NCI-H128 (cell line): ENCODE measurements around the gene STOM.

Experiments used
- DNase-seq: peaks from one replicate; lab custom pipeline; 2025; ENCODE audit not compliant: unreplicated experiment; lab: John Stamatoyannopoulos, UW

STOM gene

DNA sequence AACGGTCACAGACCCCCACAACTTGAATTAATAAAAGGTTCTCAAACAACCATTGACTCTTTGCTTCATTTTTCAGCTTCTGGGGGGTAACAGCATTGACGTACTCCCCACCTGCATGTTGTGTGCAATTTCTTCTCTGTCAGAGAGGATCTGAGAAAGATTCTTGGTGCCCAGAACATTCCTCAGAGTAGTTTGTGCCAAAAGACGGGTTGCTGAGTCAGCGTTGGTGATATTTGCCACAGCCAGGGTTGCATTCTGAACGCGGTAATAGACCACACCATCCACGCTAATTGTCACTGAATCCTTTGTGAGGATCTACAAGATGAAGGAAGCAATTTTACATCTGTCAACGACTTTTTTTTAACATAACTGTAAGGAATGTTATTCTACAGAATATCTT is 21.0 kb downstream of the STOM start:
- no peak for DNase-seq

DNA sequence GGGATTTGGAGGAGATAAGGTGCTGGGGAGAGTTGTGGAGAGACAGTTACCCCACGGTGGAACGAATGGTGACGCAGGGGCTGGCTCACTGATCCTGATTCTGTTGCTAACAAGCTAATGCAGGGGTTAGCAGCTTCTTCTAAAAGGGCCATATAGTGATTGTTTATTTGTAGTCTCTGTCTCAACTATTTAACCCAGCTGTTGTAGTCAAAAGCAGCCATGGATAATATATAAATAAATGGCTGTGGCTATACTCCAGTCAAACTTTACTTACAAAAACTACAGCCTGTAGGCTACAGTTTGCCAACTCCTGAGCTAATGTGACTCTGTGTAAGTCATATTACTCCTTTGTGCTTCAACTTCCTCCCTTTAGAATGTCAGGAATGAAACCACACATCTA is 21.8 kb downstream of the STOM start:
- DNase-seq: no peak

DNA sequence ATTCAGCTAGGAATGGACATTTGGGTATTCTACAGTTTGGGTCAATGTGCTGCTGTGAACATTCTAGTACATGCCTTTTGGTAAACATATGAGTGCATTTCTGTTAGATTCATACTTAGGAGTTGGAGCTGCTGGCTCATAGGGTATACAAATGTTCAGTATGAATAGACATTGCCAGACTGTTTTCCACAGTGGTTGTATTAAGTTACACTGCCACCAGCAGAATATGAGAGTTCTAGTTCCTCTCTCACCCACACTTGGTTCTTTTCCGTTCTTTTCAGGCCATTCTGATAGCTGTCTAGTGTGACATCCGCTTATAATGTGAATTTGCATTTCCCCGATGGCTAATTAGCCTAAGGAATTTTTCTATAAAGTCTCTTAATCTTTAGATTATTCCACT is 25.0 kb downstream of the STOM start:
- no peak for DNase-seq

DNA sequence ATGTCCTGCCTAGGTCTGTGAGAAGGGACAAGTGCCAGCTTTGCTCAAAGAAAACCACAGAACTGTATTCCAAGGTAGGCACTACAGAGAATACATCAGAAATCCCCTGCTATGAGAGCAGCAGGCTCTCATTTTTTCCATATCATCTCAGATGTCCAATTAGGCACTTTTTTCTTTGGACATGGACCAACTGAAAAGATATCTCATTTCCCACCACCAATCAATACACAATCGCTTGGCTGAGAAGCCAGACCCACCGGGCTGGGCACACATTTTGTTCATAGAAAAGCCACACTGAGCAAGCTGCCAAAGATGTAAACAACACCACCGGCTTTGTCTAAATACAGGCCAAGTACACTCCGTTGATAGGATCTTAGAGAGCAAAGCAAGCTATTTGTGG is 25.9 kb downstream of the STOM start:
- peak; percentile 83 for DNase-seq

DNA sequence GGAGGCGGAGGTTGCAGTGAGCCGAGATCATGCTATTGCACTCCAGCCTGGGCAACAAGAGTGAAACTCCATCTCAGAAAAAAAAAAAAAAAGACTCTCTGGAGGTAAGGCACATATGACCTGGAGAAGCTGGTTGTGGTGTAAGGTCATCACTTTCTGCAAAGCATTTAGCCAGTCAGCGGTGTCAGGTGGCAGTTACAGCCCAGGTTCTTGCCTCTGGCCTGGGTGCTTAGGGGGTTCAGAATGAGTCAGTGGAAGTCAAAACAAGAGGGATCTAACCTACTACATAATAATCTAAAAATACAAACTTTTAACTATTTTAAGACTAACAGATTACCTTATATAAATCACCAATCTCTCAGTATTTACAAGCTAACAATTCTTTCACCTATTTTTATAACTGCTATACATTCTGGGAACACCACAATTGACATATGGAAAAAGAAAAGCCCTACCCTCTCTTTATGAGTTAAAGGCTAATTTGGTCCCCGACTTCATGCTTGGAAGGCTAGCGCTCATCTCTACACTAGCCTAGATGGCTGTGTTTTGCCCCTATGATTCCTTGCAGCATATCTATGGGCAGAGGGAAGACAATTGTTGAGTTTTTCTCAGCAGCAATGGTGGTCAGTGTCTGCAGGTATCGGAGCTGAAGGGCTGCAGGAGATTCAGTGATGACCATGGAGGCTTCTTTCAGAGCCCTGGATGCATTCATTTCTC is 29.2 kb downstream of the STOM start:
- DNase-seq: no peak

DNA sequence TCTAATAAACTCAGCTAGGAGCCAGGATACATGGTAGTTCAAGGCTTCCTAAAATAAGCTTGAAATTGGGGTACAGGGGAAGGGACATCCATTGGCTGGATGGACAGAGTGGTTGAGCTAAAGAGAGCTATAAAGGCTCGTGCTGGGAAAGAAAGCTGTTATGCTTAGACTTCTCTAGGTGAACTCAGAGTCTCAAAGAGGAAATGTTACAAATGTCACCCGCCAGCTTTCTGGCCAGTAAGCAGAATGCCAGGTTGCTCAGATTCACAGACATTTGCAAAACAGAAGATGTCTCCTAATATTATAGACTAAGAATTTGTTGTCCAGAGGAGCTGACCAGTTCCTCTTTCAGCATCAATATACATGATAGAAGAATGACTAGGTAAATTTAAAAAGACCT is 30.6 kb downstream of the STOM start:
- DNase-seq: no peak

DNA sequence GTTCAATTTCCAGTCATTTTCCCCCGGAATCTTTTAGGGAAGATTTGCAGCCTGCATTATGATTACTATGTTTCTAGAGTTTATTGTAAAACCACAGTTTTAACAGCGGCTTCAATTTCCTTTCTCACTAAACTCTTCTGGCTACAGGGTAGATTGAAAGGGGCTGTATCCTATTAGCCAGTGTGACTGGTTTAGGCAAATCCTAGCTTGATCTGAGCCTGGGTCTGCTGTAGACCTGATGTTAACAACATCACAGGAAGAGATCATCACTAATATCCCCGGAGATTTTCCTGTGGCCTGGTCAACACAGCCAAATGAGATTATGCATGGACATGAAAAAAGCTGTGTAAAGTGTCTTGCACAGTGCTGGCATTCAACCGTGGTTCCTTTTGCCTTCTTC is 33.4 kb downstream of the STOM start:
- DNase-seq: no peak

DNA sequence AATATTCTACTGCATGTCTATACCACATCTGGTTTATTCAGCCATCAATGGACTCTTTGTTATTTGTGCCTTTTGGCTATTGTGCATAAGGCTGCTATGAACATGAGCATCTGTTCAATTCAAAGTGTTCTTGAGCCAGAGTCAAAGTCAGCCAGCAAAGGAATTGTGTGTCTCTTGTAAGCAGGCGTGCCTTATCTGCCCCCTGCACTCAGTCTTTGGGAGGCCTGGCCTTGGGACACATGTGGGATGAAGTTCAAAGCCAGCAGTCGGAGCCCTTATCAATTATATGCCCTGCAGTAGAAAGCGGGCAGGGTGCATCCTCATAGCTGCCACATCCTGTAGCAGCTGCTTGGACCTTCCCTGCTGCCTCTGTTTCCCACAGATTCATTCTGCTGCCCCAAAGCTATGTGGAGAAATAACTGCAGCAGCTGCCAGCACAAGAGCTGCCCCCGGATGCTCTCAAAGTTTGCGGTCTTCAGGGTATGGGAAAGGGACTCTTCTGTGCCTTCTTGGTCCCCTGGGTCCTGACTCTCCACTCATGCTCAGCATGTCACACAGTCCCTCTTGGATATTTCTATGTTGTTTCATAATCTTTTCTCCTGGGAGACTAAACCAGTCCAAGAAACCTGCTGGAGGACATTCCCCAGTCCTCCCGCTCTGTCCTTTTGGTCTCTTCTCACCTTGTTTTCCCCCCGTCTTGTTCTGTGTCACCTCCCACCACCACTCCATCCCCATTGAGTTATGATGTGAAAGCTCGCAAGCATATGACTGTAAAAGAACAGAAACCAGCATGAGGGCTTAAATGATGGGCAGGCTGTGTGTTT is 35.9 kb downstream of the STOM start:
- DNase-seq: no peak

DNA sequence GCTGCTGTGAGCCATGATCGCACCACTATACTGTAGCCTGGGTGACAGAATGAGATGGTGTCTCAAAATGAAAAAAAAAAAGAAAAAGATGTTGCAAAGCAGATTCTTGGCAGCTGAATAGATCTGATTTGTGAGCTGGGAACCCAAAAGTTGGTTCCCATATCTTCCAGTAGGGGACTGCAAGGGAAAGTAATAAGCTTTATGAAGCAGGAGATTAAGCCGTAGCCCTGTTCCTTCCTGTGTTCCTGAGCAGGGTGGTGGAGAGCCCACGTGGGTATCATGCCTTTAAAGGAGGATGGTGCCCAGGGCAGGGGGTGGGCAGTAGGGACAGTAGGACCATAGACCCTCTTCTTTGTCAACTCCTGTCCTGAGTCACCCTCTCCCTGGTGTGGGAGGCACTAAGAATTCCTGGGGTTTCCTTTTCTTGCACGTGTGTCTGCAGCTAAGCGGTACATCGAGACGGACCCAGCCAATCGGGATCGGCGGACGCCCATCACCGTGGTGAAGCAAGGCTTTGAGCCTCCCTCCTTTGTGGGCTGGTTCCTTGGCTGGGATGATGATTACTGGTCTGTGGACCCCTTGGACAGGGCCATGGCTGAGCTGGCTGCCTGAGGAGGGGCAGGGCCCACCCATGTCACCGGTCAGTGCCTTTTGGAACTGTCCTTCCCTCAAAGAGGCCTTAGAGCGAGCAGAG is 37.9 kb downstream of the STOM start:
- DNase-seq: no peak

DNA sequence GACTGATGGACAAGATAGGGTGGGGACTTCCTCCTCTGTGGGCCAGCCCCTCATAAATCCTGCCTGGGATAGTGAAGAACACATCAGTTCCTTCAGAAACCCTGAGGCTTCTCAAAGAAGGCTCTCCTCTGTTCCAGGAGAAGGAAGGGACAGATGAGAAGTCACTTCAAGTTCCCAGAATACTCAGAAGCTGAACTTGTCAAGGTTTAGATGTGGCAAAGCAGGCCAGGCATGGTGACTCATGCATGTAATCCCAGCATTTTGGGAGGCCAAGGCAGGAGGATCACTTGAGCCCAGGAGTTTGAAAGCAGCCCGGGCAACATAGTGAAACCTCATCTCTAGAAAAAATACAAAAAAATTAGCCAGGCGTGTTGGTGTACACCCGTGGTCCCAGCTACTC is 38.5 kb downstream of the STOM start:
- DNase-seq: no peak

DNA sequence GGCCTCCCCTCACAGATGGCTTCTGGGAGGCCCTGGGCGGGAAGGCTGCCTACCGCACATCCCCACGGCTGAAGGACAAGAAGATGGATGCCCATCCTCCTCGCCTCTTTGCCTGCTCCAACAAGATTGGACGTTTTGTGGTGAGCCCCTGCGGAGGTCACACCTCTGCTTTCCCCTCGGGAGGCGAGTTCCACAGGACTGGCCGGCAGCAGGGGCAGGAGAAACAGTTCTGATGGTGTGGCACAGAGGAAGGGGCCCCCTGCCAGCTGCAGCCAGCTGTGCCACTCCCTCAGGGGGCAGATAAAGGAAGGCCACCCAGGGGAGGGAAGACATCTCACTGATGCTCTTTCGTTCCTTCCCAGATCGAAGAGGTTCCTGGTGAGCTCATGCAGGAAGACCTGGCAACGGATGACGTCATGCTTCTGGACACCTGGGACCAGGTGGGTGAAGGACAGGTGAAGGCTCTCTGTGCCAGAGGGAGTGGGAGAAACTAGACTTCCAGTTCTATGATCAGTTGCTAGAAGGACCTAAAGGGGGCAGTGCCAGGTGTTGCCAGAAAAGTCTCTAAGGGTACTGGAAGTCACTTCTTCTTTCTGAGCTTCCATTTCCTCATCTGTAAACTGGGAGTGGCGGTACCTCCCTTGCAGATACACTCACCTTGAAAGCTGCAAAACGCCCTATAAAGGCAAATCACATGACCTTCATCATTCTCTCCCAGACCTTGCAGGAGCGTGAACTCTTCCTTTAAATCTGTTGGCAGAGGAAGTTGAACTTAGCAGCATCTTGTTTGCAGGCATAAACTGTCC is 41.0 kb downstream of the STOM start:
- no peak for DNase-seq

DNA sequence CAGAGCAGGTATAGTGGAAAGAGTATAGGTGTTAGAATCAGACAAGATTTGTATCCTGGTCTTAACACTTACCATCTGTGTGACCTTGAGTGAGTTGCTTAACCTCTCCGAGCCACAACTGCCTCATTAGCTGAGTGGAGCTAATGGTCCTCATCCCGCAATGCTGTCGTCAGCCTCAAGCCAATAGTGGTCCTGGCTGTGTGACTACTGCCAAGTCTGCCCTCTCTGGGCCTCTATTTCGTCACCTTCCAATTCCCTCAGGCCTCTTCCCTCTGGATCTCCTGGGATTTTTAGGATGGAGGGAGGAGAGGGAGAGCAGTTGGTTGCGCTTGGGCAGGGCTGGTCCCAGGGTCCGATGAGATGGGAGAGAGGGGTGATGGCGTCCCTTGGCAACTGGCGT is 41.6 kb downstream of the STOM start:
- no peak for DNase-seq

DNA sequence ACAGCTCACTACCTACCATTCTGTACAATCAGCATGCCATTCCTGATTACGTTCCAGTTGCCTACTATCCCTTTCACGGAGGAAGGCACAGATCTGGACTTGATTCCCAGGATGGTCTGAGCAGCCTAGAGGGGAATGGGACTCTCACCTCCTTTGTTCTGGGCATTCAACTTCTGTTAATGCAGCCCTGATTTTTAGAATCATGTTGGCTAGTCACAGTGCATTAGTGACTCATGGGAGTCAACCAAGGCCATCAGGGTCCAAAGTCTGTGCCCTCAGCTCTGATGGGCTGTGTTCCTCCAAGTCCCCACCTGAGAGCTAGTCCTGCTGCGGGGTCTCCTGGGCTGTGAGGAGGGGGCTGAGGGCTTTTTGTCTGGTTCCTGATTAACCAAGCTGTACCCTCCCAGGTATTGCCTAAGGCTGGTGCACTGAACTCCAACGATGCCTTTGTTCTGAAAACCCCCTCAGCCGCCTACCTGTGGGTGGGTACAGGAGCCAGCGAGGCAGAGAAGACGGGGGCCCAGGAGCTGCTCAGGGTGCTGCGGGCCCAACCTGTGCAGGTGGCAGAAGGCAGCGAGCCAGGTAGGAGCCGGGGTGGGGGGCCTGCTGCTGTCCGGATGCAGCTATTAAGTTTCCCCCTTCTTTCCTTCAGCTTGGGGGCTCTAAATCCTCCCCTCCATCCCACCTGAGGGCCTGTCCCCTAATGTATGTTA is 43.0 kb downstream of the STOM start:
- DNase-seq: no peak

DNA sequence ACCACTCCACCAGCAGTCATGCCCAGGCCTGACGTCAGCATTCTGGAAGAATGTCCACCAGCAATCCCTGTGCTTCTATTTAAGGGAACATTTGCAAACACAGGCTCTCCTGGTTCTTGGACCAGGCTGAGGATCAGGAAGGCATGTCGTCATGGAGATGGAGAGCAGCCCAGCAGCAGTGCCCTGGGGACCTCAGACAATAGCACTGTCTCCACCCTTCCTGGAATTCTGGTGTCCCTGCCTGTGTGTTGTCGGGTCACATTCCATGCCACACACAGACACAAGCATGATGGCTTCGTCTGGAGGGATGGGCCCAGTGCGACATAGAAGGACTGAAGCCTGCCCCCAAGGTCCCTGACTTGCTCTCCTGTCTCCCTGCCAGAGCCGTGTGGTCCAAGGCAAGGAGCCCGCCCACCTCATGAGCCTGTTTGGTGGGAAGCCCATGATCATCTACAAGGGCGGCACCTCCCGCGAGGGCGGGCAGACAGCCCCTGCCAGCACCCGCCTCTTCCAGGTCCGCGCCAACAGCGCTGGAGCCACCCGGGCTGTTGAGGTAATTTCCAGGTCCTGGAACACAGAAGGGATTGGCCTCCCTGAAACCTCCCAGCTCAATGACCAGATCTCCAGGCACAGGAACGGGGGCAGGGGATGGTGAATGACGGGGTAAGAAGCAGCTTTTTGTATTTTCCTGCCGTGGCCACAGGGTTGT is 43.8 kb downstream of the STOM start:
- DNase-seq: no peak

DNA sequence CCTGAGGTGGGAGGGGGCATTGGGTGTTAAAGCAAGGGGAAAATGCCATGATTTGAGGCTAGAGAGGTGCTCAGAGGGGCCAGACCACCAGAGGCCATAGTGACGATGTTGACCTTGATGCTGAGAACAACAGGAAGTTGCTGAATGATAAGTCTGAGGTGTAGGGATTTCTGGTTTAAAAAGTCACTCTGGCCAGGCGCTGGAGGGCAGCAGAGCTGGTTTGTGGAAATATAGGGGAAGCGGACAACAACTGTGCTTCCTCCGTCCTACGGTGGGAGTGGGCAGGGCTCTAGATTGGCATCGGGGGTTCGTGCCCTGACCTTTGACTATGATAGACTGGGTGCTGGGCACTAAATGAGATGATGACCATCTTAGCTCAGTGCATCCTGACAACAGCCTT is 44.7 kb downstream of the STOM start:
- no peak for DNase-seq

DNA sequence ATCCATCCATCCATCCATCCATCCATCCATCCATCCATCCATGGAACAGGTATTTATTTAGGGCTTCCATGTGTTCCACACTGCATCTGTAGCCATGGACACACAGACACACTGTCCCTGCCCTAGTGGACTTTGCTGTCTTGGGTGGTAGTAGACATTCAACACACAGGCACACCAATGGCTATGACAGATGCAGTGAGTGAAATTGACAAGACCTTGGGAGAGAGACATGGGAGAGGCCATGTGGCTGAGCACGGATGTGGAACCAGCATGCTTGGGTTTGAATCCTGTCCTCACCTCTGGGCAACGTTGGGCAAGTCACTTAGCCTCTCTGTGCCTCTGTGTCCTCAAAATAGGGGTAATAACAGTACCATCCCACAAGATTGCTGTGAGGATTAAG is 45.3 kb downstream of the STOM start:
- DNase-seq: no peak

DNA sequence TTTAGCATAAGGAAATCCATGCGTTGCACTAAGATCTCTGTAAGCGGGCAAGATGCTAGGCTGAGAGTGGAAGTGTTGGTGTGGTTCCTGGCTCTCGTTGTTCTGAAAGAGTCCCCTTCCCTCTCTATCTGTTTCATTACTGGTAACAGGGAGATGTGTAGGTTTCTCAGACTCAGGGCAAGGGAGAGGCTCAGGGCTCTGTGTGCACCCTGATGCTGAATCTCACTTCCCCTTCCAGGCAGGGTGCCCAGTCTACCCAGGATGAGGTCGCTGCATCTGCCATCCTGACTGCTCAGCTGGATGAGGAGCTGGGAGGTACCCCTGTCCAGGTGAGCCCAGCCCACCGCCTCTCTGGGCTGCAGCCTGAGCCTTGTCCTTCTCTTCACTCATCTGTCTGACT is 45.7 kb downstream of the STOM start:
- DNase-seq: no peak

DNA sequence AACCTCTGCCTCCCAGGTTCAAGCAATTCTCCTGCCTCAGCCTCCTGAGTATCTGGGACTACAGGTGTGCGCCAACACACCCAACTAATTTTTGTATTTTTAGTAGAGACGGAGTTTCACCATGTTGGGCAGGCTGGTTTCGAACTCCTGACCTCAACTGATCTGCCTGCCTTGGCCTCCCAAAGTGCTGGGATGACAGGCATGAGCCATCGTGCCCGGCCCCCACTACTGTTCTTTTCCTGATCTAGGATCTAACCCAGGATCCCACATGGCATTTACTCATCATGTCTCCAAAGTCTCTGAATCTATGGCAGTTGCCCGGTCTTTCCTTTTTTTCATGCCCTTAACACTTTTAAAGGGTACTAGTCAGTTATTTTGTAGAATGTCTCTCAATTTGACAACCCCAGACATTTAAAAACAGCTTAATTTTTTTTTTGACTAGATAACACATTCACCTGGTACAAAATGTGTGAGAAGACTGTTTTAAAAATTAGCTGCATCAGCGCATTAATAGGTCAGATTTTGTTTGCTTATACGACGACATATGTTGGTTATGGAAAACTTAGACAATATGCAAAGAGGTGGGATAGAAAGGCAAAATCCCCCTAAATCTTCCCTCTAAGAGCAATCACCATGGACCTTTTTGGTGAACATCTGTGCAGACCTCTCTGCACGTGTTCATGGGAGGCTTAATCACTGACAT is 46.5 kb downstream of the STOM start:
- DNase-seq: no peak

DNA sequence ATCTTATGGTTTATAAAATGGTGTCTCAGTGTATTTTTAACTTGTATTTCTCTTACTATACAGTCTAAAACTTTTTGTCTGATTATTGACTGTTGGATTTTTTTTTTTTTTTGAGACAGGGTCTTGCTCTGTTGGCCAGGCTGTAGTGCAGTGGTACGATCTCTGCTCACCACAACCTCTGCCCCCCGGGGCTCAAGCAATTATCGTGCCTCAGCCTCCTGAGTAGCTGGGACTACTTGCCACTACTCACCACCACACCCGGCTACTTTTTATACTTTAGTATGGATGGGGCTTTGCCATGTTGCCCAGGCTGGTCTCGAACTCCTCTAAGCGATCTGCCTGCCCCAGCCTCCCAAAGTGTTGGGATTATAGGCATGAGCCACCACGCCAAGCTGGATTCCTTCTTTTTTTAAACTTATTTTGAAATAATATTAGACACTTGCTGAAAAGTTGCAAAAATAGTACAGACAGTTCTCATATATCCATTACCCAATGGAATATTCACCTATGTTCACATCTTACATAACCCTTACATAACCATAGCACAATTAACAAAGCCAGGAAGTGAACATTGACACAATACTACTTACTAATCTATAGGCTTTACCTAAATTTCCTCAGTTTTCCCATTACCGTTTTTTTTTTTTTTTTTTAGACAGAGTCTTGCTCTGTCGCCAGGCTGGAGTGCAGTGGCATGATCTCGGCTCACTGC is 47.2 kb downstream of the STOM start:
- DNase-seq: no peak
